Measurements from ENCODE around the gene AHCYL2. TPM values are rescaled to one million over a fixed set of nuclear protein-coding genes. Genes with fewer than 3 reads are reported as not detected.
"Not testable (repeated sequence)": the region's sequence is repeated elsewhere in the genome, so short reads cannot be mapped to it uniquely, and the experiment has no call there.

The AHCYL2 gene
- total and polyA plus RNA-seq, 9 donors = 11.9 to 16.7 (median 12.5) TPM

GRCh38 chr7:129240119-129240820 lies 15.4 kb downstream of the AHCYL2 start:
- Histone ChIP-seq H3K4me1 (ENCODE audit: control insufficient read depth, insufficient read depth, low read length) (no peaks in the 10 kb centered on the region), H3K27me3 (ENCODE audit: control insufficient read depth, insufficient read depth, low read length) (no peaks in the 10 kb centered on the region), H3K27ac (ENCODE audit: low read length) (no peak overlapping the region), H3K4me3 (ENCODE audit: low read length) (no peak overlapping the region), H3K9me3 (replicated peaks; ENCODE audit: control insufficient read depth, low read depth, low read length) (no peaks in the 10 kb centered on the region), H3K36me3 (ENCODE audit: control insufficient read depth, insufficient read depth, low read length) (no peaks in the 10 kb centered on the region)
- 71% methylated on average over 4 of the region's 10 CpGs for WGBS (ENCODE audit: insufficient coverage)
- DNase-seq = no peak

GRCh38 chr7:129244220-129244619 lies 19.4 kb downstream of the AHCYL2 start:
- DNase-seq = no peak
- Histone ChIP-seq H3K36me3 (ENCODE audit: control insufficient read depth, insufficient read depth, low read length) (no peaks in the 10 kb centered on the region), H3K9me3 (replicated peaks; ENCODE audit: control insufficient read depth, low read depth, low read length) (no peaks in the 10 kb centered on the region), H3K4me1 (ENCODE audit: control insufficient read depth, insufficient read depth, low read length) (no peaks in the 10 kb centered on the region), H3K27ac (ENCODE audit: low read length) (no peak overlapping the region), H3K27me3 (ENCODE audit: control insufficient read depth, insufficient read depth, low read length) (no peaks in the 10 kb centered on the region), H3K4me3 (ENCODE audit: low read length) (no peak overlapping the region)
- no CpG with 5 or more reads among the region's 1 CpG for WGBS (ENCODE audit: insufficient coverage)

- no peaks in the 10 kb centered on the region for H3K4me1 ChIP-seq (ENCODE audit: control insufficient read depth, insufficient read depth, low read length)
- no peak for DNase-seq
- H3K36me3 ChIP-seq (ENCODE audit: control insufficient read depth, insufficient read depth, low read length) = no peaks in the 10 kb centered on the region
- no CpG with 5 or more reads among the region's 3 CpGs for WGBS (ENCODE audit: insufficient coverage)
- no peak overlapping the region for H3K27ac ChIP-seq (ENCODE audit: low read length)
- H3K4me3 ChIP-seq (ENCODE audit: low read length) = no peak overlapping the region
- no peaks in the 10 kb centered on the region for H3K9me3 ChIP-seq (replicated peaks; ENCODE audit: control insufficient read depth, low read depth, low read length)
- no peaks in the 10 kb centered on the region for H3K27me3 ChIP-seq (ENCODE audit: control insufficient read depth, insufficient read depth, low read length)
These were observed 20.7 kb downstream of the AHCYL2 start for GRCh38 chr7:129245533-129245932.

GRCh38 chr7:129247087-129247486 lies 22.3 kb downstream of the AHCYL2 start:
- no CpG with 5 or more reads among the region's 2 CpGs for WGBS (ENCODE audit: insufficient coverage)
- no peak for DNase-seq
- H3K9me3 ChIP-seq (replicated peaks; ENCODE audit: control insufficient read depth, low read depth, low read length) = no peaks in the 10 kb centered on the region
- no peaks in the 10 kb centered on the region for H3K36me3 ChIP-seq (ENCODE audit: control insufficient read depth, insufficient read depth, low read length)
- H3K27ac ChIP-seq (ENCODE audit: low read length) = no peak overlapping the region
- H3K27me3 ChIP-seq (ENCODE audit: control insufficient read depth, insufficient read depth, low read length) = no peaks in the 10 kb centered on the region
- H3K4me3 ChIP-seq (ENCODE audit: low read length) = no peak overlapping the region
- no peaks in the 10 kb centered on the region for H3K4me1 ChIP-seq (ENCODE audit: control insufficient read depth, insufficient read depth, low read length)

GRCh38 chr7:129252128-129252527 lies 27.3 kb downstream of the AHCYL2 start:
- Histone ChIP-seq H3K36me3 (ENCODE audit: control insufficient read depth, insufficient read depth, low read length) (no peaks in the 10 kb centered on the region), H3K27me3 (ENCODE audit: control insufficient read depth, insufficient read depth, low read length) (no peaks in the 10 kb centered on the region), H3K4me1 (ENCODE audit: control insufficient read depth, insufficient read depth, low read length) (no peaks in the 10 kb centered on the region), H3K4me3 (ENCODE audit: low read length) (no peak overlapping the region), H3K27ac (ENCODE audit: low read length) (no peak overlapping the region), H3K9me3 (replicated peaks; ENCODE audit: control insufficient read depth, low read depth, low read length) (no peaks in the 10 kb centered on the region)
- no CpG with 5 or more reads among the region's 2 CpGs for WGBS (ENCODE audit: insufficient coverage)
- DNase-seq = no peak

- not testable (repeated sequence) for H3K27ac ChIP-seq (ENCODE audit: low read length); H3K36me3 ChIP-seq (ENCODE audit: control insufficient read depth, insufficient read depth, low read length); H3K4me1 ChIP-seq (ENCODE audit: control insufficient read depth, insufficient read depth, low read length); DNase-seq; H3K27me3 ChIP-seq (ENCODE audit: control insufficient read depth, insufficient read depth, low read length); H3K9me3 ChIP-seq (replicated peaks; ENCODE audit: control insufficient read depth, low read depth, low read length); H3K4me3 ChIP-seq (ENCODE audit: low read length)
- WGBS (ENCODE audit: insufficient coverage) = 93% methylated on average over 5 of the region's 5 CpGs
These were observed 27.8 kb downstream of the AHCYL2 start for GRCh38 chr7:129252603-129253002.

GRCh38 chr7:129255800-129256199 lies 31.0 kb downstream of the AHCYL2 start:
- no peak overlapping the region for H3K27ac ChIP-seq (ENCODE audit: low read length)
- DNase-seq = no peak
- WGBS (ENCODE audit: insufficient coverage) = 82% methylated on average over 2 of the region's 4 CpGs

GRCh38 chr7:129256221-129256620 lies 31.4 kb downstream of the AHCYL2 start:
- Histone ChIP-seq H3K27ac (ENCODE audit: low read length) (no peak overlapping the region), H3K36me3 (ENCODE audit: control insufficient read depth, insufficient read depth, low read length) (no peaks in the 10 kb centered on the region), H3K27me3 (ENCODE audit: control insufficient read depth, insufficient read depth, low read length) (no peaks in the 10 kb centered on the region), H3K4me1 (ENCODE audit: control insufficient read depth, insufficient read depth, low read length) (no peaks in the 10 kb centered on the region), H3K4me3 (ENCODE audit: low read length) (no peak overlapping the region), H3K9me3 (replicated peaks; ENCODE audit: control insufficient read depth, low read depth, low read length) (no peaks in the 10 kb centered on the region)
- no CpG with 5 or more reads among the region's 2 CpGs for WGBS (ENCODE audit: insufficient coverage)
- no peak for DNase-seq

More at GRCh38 chr7:129255800-129256199, 31.0 kb downstream of the AHCYL2 start:
- H3K36me3 ChIP-seq (ENCODE audit: control insufficient read depth, insufficient read depth, low read length) = no peaks in the 10 kb centered on the region
- no peaks in the 10 kb centered on the region for H3K27me3 ChIP-seq (ENCODE audit: control insufficient read depth, insufficient read depth, low read length)
- H3K4me3 ChIP-seq (ENCODE audit: low read length) = no peak overlapping the region
- no peaks in the 10 kb centered on the region for H3K4me1 ChIP-seq (ENCODE audit: control insufficient read depth, insufficient read depth, low read length)
- H3K9me3 ChIP-seq (replicated peaks; ENCODE audit: control insufficient read depth, low read depth, low read length) = no peaks in the 10 kb centered on the region

GRCh38 chr7:129257168-129257567 lies 32.3 kb downstream of the AHCYL2 start:
- H3K36me3 ChIP-seq (ENCODE audit: control insufficient read depth, insufficient read depth, low read length) = no peaks in the 10 kb centered on the region
- H3K27ac ChIP-seq (ENCODE audit: low read length) = no peak overlapping the region
- no peak overlapping the region for H3K4me3 ChIP-seq (ENCODE audit: low read length)
- H3K4me1 ChIP-seq (ENCODE audit: control insufficient read depth, insufficient read depth, low read length) = no peaks in the 10 kb centered on the region
- DNase-seq = no peak
- H3K9me3 ChIP-seq (replicated peaks; ENCODE audit: control insufficient read depth, low read depth, low read length) = no peaks in the 10 kb centered on the region
- H3K27me3 ChIP-seq (ENCODE audit: control insufficient read depth, insufficient read depth, low read length) = no peaks in the 10 kb centered on the region

GRCh38 chr7:129258649-129259389 lies 34.0 kb downstream of the AHCYL2 start:
- DNase-seq = no peak
- no peaks in the 10 kb centered on the region for H3K27me3 ChIP-seq (ENCODE audit: control insufficient read depth, insufficient read depth, low read length)
- no peaks in the 10 kb centered on the region for H3K9me3 ChIP-seq (replicated peaks; ENCODE audit: control insufficient read depth, low read depth, low read length)
- no peak overlapping the region for H3K27ac ChIP-seq (ENCODE audit: low read length)
- H3K36me3 ChIP-seq (ENCODE audit: control insufficient read depth, insufficient read depth, low read length) = no peaks in the 10 kb centered on the region
- no peaks in the 10 kb centered on the region for H3K4me1 ChIP-seq (ENCODE audit: control insufficient read depth, insufficient read depth, low read length)
- H3K4me3 ChIP-seq (ENCODE audit: low read length) = no peak overlapping the region
- WGBS (ENCODE audit: insufficient coverage) = 71% methylated on average over 1 of the region's 4 CpGs

All from muscle of leg (tissue), 11 donors.